ENCODE data around the gene NECTIN2.

Gene NECTIN2

DNA sequence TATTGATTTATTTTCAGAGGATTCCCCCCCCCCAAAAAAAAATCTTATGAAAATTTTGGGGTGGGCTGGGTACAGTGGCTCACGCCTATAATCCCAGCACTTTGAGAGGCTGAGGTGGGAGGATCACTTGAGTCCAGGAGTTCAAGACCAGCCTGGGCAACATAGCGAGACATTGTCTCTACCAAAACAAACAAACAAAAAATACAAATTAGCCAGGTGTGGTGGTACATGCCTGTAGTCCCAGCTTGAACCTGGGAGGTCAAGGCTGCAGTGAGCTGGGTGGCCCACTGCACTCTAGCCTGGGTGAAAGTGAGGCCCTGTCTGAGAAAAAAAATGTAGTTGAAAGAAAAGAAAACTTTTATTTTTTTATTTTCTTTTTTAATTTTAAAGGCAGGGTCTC lies 17.9 kb downstream of the NECTIN2 start:
- H3K79me2 ChIP-seq (ENCODE audit: low read length): no peaks in the 10 kb centered on the region
- no peak overlapping the region for H2AFZ ChIP-seq (ENCODE audit: low read length)
- H3F3A ChIP-seq (ENCODE audit: insufficient read depth, low read length): no peaks in the 10 kb centered on the region
- H3K27ac ChIP-seq (ENCODE audit: low read length): no peak overlapping the region
- TF ChIP-seq EZH2phosphoT487 (IDR thresholded peaks at IDR 0.05; ENCODE audit: low read length) (no peak), EZH2 (optimal IDR thresholded peaks at IDR 0.05; ENCODE audit: low read depth, low read length) (no peak)
- TF ChIP-seq, protein P1, sequence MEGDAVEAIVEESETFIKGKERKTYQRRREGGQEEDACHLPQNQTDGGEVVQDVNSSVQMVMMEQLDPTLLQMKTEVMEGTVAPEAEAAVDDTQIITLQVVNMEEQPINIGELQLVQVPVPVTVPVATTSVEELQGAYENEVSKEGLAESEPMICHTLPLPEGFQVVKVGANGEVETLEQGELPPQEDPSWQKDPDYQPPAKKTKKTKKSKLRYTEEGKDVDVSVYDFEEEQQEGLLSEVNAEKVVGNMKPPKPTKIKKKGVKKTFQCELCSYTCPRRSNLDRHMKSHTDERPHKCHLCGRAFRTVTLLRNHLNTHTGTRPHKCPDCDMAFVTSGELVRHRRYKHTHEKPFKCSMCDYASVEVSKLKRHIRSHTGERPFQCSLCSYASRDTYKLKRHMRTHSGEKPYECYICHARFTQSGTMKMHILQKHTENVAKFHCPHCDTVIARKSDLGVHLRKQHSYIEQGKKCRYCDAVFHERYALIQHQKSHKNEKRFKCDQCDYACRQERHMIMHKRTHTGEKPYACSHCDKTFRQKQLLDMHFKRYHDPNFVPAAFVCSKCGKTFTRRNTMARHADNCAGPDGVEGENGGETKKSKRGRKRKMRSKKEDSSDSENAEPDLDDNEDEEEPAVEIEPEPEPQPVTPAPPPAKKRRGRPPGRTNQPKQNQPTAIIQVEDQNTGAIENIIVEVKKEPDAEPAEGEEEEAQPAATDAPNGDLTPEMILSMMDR (IDR thresholded peaks at IDR 0.05; ENCODE audit: low read length): no peak
- no peak overlapping the region for H3K4me3 ChIP-seq (ENCODE audit: low read length)
- H3K36me3 ChIP-seq (replicated peaks; ENCODE audit: insufficient read depth, low read length): no peaks in the 10 kb centered on the region
- no peak for DNase-seq
- H3K4me2 ChIP-seq (ENCODE audit: low read depth, low read length): no peak overlapping the region
- H4K20me1 ChIP-seq (ENCODE audit: insufficient read depth, low read length): no peaks in the 10 kb centered on the region
- H3K9ac ChIP-seq (ENCODE audit: low read length): no peak overlapping the region
- no peaks in the 10 kb centered on the region for H3K9me2 ChIP-seq (replicated peaks; ENCODE audit: insufficient read depth, low read length)
- H3K27me3 ChIP-seq (replicated peaks; ENCODE audit: insufficient read depth, low read length): peaks cover 60% of the 10 kb centered on the region
- H3K4me1 ChIP-seq (ENCODE audit: low read length): no peaks in the 10 kb centered on the region
- no peaks in the 10 kb centered on the region for H3K9me3 ChIP-seq (replicated peaks; ENCODE audit: insufficient read depth, low read length)

DNA sequence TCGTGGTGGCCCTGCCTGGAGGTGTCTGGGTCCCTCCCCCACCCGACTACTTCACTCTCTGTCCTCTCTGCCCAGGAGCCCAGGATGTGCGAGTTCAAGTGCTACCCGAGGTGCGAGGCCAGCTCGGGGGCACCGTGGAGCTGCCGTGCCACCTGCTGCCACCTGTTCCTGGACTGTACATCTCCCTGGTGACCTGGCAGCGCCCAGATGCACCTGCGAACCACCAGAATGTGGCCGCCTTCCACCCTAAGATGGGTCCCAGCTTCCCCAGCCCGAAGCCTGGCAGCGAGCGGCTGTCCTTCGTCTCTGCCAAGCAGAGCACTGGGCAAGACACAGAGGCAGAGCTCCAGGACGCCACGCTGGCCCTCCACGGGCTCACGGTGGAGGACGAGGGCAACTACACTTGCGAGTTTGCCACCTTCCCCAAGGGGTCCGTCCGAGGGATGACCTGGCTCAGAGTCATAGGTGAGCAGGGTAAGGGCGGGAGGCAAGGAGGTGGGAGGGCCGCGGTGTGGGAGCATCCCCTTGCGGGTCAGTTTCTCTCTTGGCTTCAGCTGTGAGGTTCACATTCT lies 19.2 kb downstream of the NECTIN2 start:
- no peaks in the 10 kb centered on the region for H3K36me3 ChIP-seq (replicated peaks; ENCODE audit: insufficient read depth, low read length)
- no peaks in the 10 kb centered on the region for H3K4me1 ChIP-seq (ENCODE audit: low read length)

DNA sequence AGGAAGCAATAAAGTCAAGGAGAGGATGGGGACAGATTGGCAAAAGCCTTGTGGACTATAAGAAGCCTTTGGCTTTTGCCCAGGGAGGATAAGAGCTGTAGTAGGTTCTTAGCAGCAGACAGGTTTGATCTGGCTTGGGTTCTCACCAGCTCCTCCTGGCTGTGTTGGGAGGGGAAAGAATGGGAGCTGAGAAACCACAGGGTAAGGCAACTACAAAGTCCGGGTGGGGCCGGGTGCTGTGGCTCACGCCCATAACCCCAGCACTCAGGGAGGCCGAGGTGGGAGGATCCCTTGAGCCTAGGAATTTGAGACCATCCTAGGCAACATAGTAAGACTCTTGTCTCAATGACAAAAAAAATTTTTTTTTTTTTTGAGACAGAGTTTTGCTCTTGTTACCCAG lies 20.6 kb downstream of the NECTIN2 start:
- Histone ChIP-seq H3K4me3 (ENCODE audit: low read length) (no peak overlapping the region), H3K9me2 (replicated peaks; ENCODE audit: insufficient read depth, low read length) (no peaks in the 10 kb centered on the region), H3K79me2 (ENCODE audit: low read length) (no peaks in the 10 kb centered on the region), H3K4me2 (ENCODE audit: low read depth, low read length) (no peak overlapping the region), H3K27ac (ENCODE audit: low read length) (no peak overlapping the region), H4K20me1 (ENCODE audit: insufficient read depth, low read length) (no peaks in the 10 kb centered on the region), H3K9ac (ENCODE audit: low read length) (no peak overlapping the region), H3K4me1 (ENCODE audit: low read length) (no peaks in the 10 kb centered on the region), H2AFZ (ENCODE audit: low read length) (no peak overlapping the region), H3F3A (ENCODE audit: insufficient read depth, low read length) (no peaks in the 10 kb centered on the region), H3K9me3 (replicated peaks; ENCODE audit: insufficient read depth, low read length) (no peaks in the 10 kb centered on the region), H3K27me3 (replicated peaks; ENCODE audit: insufficient read depth, low read length) (peaks cover 70% of the 10 kb centered on the region), H3K36me3 (replicated peaks; ENCODE audit: insufficient read depth, low read length) (no peaks in the 10 kb centered on the region)
- DNase-seq: no peak
- TF ChIP-seq, protein P1 (IDR thresholded peaks at IDR 0.05; ENCODE audit: low read length): no peak
- TF ChIP-seq EZH2 (optimal IDR thresholded peaks at IDR 0.05; ENCODE audit: low read depth, low read length) (no peak), EZH2phosphoT487 (IDR thresholded peaks at IDR 0.05; ENCODE audit: low read length) (no peak)

More for the DNA sequence above, 19.2 kb downstream of the NECTIN2 start:
- Histone ChIP-seq H3K27me3 (replicated peaks; ENCODE audit: insufficient read depth, low read length) (peaks cover 71% of the 10 kb centered on the region), H3F3A (ENCODE audit: insufficient read depth, low read length) (no peaks in the 10 kb centered on the region), H3K9me3 (replicated peaks; ENCODE audit: insufficient read depth, low read length) (no peaks in the 10 kb centered on the region), H3K9me2 (replicated peaks; ENCODE audit: insufficient read depth, low read length) (no peaks in the 10 kb centered on the region), H3K4me2 (ENCODE audit: low read depth, low read length) (no peak overlapping the region), H2AFZ (ENCODE audit: low read length) (no peak overlapping the region), H4K20me1 (ENCODE audit: insufficient read depth, low read length) (no peaks in the 10 kb centered on the region), H3K79me2 (ENCODE audit: low read length) (no peaks in the 10 kb centered on the region), H3K4me3 (ENCODE audit: low read length) (no peak overlapping the region), H3K27ac (ENCODE audit: low read length) (no peak overlapping the region), H3K9ac (ENCODE audit: low read length) (no peak overlapping the region)
- no peak for TF ChIP-seq EZH2phosphoT487 (IDR thresholded peaks at IDR 0.05; ENCODE audit: low read length)
- TF ChIP-seq, protein P1 (IDR thresholded peaks at IDR 0.05; ENCODE audit: low read length): no peak
- TF ChIP-seq EZH2 (optimal IDR thresholded peaks at IDR 0.05; ENCODE audit: low read depth, low read length): no peak
- DNase-seq: no peak
